Measurements from ENCODE around the gene SUSD6.
"Not testable (repeated sequence)": the region's sequence is repeated elsewhere in the genome, so short reads cannot be mapped to it uniquely, and the experiment has no call there.

Gene SUSD6

GRCh38 chr14:69694730-69695281, 83.4 kb downstream of the SUSD6 start:
- DNase-seq (ENCODE audit: low read depth, low spot score), result peak; percentile 37

GRCh38 chr14:69695322-69696203, 84.2 kb downstream of the SUSD6 start:
- DNase-seq (ENCODE audit: low read depth, low spot score), result peak; percentile 54

- no peak for DNase-seq (ENCODE audit: low read depth, low spot score)
Observed at GRCh38 chr14:69696204-69696527, 84.8 kb downstream of the SUSD6 start.

GRCh38 chr14:69696633-69697557, 85.5 kb downstream of the SUSD6 start:
- DNase-seq (ENCODE audit: low read depth, low spot score), result no peak

DNA sequence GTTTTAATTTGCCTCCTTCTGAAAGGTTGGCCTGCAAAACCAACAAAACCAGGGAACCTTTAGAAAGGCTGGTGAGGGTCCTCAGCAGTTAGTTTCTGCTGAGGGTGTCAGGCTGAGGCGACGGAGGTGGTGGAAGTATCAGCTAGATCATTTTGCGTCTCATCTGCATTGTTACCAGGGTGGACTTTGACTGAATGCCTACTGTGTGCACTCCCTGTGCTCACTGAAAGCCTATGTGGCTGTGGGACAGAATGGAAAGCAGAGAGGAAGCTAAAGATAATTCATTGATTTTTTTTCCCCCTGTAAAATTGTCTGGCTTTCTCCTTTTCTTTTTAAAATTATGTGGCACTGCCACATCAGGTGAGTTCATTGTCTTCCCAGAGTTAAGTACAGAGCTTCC, 87.2 kb downstream of the SUSD6 start:
- DNase-seq (ENCODE audit: low read depth, low spot score), result peak; percentile 34

DNA sequence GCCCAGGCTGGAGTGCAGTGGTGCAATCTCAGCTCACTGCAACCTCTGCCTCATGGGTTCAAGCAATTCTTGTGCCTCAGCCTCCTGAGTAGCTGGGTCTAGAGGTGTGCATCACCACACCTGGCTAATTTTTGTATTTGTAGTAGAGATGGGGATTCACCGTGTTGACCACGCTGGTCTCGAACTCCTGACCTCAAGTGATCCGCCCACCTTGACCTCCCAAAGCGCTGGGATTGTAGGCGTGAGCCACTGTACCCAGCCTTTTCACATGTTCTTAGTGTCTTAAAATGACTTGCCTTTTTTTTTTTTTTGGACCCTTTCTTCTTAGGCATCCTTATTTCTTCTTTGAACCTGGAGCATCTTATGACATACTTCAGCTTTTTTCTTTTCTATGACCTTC, 87.8 kb downstream of the SUSD6 start:
- not testable (repeated sequence) for DNase-seq (ENCODE audit: low read depth, low spot score)

- no peak for DNase-seq (ENCODE audit: low read depth, low spot score)
Observed at GRCh38 chr14:69699748-69700303, 88.4 kb downstream of the SUSD6 start.

DNA sequence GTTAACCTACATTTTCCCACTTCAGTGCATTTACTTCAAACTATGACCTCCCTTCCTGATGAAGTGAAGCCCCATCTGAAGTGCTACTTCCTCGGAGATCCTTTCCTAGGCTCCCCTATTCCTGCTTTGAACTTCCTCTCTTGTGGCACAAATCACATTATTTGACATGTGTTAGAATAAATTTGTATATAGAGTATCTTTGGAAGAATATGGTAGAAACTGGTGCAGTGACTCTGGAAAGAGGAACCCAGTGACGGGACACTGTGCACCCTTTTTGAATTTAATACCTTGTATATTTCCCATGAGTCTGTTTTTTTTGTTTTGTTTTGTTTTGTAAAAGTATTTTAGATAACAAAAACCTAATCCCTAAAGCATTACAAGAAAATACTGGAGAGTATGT, 89.2 kb downstream of the SUSD6 start:
- no peak for DNase-seq (ENCODE audit: low read depth, low spot score)

- DNase-seq (ENCODE audit: low read depth, low spot score), result no peak
Observed at GRCh38 chr14:69701291-69701690, 89.9 kb downstream of the SUSD6 start.

- no peak for DNase-seq (ENCODE audit: low read depth, low spot score)
Observed at GRCh38 chr14:69701857-69702256, 90.5 kb downstream of the SUSD6 start.

- DNase-seq (ENCODE audit: low read depth, low spot score), result no peak
Observed at GRCh38 chr14:69703047-69704039, 91.9 kb downstream of the SUSD6 start.

GRCh38 chr14:69704319-69704718, 92.9 kb downstream of the SUSD6 start:
- DNase-seq (ENCODE audit: low read depth, low spot score), result no peak

GRCh38 chr14:69705706-69706105, 94.3 kb downstream of the SUSD6 start:
- DNase-seq (ENCODE audit: low read depth, low spot score), result no peak

DNA sequence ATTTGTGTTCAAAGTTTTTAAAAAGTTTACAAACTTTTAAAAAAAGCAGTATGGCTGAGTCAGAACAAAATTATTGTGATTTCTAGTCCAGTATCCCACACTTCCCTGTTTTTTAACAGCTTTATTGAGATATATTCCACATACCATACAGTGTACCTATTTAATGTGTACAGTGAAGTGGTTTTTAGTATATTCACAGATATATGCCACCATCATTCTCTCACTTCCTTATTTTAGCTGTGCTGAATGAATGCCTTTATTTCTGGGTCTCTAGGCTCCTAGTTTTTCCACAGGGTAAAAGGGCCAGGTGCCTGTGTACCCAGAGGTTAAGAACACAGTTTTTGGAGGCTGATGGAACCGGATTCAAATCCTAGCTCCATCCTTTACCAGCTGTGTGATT, 96.7 kb downstream of the SUSD6 start:
- DNase-seq (ENCODE audit: low read depth, low spot score), result no peak

DNA sequence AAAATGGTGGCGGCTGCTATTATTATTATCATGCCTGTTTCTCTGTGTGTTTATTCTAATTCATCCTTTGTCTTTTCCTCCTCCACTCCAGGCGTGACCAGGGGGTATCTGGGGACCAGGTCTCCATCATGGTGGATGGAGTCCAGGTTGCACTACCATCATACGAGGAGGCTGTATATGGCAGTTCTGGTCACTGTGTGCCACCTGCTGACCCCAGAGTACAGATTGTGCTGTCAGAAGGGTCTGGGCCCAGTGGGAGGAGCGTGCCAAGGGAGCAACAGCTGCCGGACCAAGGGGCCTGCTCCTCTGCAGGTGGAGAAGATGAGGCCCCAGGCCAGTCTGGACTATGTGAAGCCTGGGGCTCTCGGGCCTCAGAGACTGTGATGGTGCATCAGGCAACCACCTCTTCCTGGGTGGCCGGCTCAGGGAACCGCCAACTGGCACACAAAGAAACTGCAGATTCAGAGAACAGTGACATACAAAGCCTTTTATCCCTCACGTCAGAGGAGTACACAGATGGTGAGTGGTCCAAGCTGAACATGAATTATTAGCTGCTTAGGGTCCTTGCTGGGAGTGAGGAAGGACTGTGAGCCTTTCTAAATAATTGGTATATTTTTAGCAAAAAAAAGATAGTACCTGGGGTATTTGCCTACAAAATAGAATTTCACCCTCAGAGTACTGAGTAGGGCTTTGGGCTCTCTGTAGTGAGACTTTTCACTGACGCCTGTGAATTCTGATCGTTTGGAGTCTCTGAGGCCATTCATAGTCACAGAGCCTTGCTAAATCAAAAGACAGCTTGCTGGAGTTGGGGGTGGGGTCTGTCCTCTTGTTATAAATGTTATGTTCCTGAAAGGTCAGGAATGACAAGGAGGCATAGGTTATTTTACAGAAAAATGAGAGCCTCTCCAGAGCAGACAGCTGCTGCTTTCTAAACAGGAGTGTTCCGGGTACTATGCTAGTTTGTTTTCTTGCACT, 97.5 kb downstream of the SUSD6 start:
- DNase-seq (ENCODE audit: low read depth, low spot score), result peak; percentile 68

DNA sequence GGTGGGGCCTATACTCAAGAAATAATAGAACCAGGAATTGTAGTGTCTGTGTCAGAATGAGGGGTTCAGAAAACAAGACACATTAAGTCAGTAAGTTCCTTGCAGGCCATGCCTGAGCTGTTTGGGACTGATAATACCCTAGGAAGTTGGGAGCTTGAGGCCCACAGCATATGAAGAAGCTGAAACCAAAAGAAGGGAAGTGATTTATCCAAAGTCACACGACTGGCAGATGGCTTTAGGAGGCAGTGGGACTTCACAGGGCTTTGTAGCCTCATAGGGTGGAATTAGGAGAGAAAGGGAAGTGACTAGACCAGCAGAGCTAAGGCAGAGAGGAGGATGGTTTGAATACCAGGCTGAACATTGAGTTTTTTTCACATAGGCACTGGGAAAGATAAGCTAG, 99.0 kb downstream of the SUSD6 start:
- DNase-seq (ENCODE audit: low read depth, low spot score), result no peak

GRCh38 chr14:69711065-69711464, 99.7 kb downstream of the SUSD6 start:
- no peak for DNase-seq (ENCODE audit: low read depth, low spot score)

- no peak for DNase-seq (ENCODE audit: low read depth, low spot score)
Observed at GRCh38 chr14:69711477-69711876, 100.1 kb downstream of the SUSD6 start.

GRCh38 chr14:69711881-69712560, 100.6 kb downstream of the SUSD6 start:
- no peak for DNase-seq (ENCODE audit: low read depth, low spot score)

Measured in ELF-1 (cell line).